ENCODE data around the gene CCDC12.

The CCDC12 gene

DNA sequence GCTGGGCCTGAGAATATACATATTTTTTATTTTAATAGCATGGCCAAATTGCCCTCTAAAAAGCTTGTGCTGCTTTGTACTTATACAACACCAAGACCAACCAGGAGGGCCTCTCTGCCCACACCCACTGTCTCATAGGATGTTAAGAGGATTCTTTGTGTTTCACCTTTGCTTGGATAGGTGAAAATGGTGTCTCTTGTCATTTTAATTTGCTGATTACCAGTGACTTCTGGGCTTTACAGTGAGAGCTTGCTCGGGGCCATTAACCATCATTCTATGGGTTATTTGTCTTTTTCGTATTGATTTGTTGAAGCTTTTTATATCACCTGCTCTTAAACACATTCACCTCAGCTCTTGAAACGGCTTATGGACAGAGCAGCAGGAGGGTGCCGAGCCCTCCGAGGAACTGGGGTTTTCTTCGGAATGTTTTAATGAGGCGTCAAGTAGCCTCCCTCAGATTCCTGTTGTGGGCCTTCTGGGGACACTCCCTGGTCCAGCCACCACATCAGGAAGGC, 88.5 kb downstream of the CCDC12 start:
- H3K9ac ChIP-seq (ENCODE audit: low read length) = no peak overlapping the region
- DNase-seq = no peak
- no peak overlapping the region for H3K27ac ChIP-seq (ENCODE audit: low read depth, low read length)
- H3K79me1 ChIP-seq (ENCODE audit: low read length) = peaks cover 3% of the 10 kb centered on the region
- no peak overlapping the region for H2BK5ac ChIP-seq (ENCODE audit: low read length)
- H3K4ac ChIP-seq (ENCODE audit: low read depth, low read length) = no peak overlapping the region
- H3K27me3 ChIP-seq (ENCODE audit: insufficient read depth, low read length, poor library complexity) = no peaks in the 10 kb centered on the region
- no peaks in the 10 kb centered on the region for H3K36me3 ChIP-seq (ENCODE audit: control insufficient read depth, insufficient read depth, low read length)
- H2BK15ac ChIP-seq (replicated peaks; ENCODE audit: low read depth) = no peak overlapping the region
- no CpG with 5 or more reads among the region's 7 CpGs for WGBS (ENCODE audit: extremely low coverage, insufficient coverage, low lambda C conversion rate)
- no peak overlapping the region for H2BK120ac ChIP-seq (ENCODE audit: low read depth, low read length)
- H4K5ac ChIP-seq (ENCODE audit: low read length) = no peak overlapping the region
- H3K4me2 ChIP-seq (ENCODE audit: low read length) = no peak overlapping the region
- H2AK5ac ChIP-seq (ENCODE audit: low read length) = no peak overlapping the region
- no peak overlapping the region for H4K8ac ChIP-seq (ENCODE audit: low read depth, low read length)
- no peak overlapping the region for H3K18ac ChIP-seq (ENCODE audit: low read length)
- no peak overlapping the region for H3K56ac ChIP-seq (ENCODE audit: low read length)
- no peak overlapping the region for H3K23ac ChIP-seq (ENCODE audit: low read length)
- H3K79me2 ChIP-seq (ENCODE audit: control insufficient read depth, insufficient read depth, low read length) = no peaks in the 10 kb centered on the region
- no peak overlapping the region for H3K4me3 ChIP-seq (ENCODE audit: low read length)
- H3K4me1 ChIP-seq (ENCODE audit: control insufficient read depth, low read depth, low read length) = peaks cover 8% of the 10 kb centered on the region

DNA sequence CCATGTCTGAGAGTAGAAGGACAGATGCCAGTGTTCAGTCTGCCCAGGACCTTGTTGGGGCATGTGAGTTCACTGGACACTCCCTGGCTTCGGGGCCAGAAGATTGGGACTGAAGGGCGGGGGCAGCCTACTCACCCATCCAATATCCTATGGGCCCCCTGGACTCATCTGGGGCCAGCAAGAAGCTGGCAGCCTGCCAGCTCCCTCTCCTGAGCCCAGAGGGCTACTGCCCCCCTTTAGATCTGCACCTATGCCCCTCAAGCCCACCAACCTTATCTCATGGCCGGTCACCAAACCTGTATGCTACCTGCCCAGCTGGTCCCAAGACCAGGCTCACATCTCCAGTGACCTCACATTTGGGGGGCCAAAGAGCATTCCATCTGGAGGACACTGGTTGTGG, 90.9 kb downstream of the CCDC12 start:
- H3K9ac ChIP-seq (ENCODE audit: low read length) = no peak overlapping the region
- no peak for DNase-seq
- H3K27ac ChIP-seq (ENCODE audit: low read depth, low read length) = no peak overlapping the region
- H2AK5ac ChIP-seq (ENCODE audit: low read length) = no peak overlapping the region
- H3K56ac ChIP-seq (ENCODE audit: low read length) = no peak overlapping the region
- H3K36me3 ChIP-seq (ENCODE audit: control insufficient read depth, insufficient read depth, low read length) = no peaks in the 10 kb centered on the region
- WGBS (ENCODE audit: extremely low coverage, insufficient coverage, low lambda C conversion rate) = no CpG with 5 or more reads among the region's 3 CpGs
- no peaks in the 10 kb centered on the region for H3K79me2 ChIP-seq (ENCODE audit: control insufficient read depth, insufficient read depth, low read length)
- H4K8ac ChIP-seq (ENCODE audit: low read depth, low read length) = no peak overlapping the region
- peaks cover 3% of the 10 kb centered on the region for H3K27me3 ChIP-seq (ENCODE audit: insufficient read depth, low read length, poor library complexity)
- peaks cover 4% of the 10 kb centered on the region for H3K4me1 ChIP-seq (ENCODE audit: control insufficient read depth, low read depth, low read length)
- no peak overlapping the region for H4K5ac ChIP-seq (ENCODE audit: low read length)
- H2BK120ac ChIP-seq (ENCODE audit: low read depth, low read length) = no peak overlapping the region
- no peak overlapping the region for H2BK15ac ChIP-seq (replicated peaks; ENCODE audit: low read depth)
- no peak overlapping the region for H3K4ac ChIP-seq (ENCODE audit: low read depth, low read length)
- no peak overlapping the region for H3K4me3 ChIP-seq (ENCODE audit: low read length)
- H3K18ac ChIP-seq (ENCODE audit: low read length) = no peak overlapping the region
- H3K4me2 ChIP-seq (ENCODE audit: low read length) = no peak overlapping the region
- H3K79me1 ChIP-seq (ENCODE audit: low read length) = no peaks in the 10 kb centered on the region
- H3K23ac ChIP-seq (ENCODE audit: low read length) = no peak overlapping the region
- H2BK5ac ChIP-seq (ENCODE audit: low read length) = no peak overlapping the region

DNA sequence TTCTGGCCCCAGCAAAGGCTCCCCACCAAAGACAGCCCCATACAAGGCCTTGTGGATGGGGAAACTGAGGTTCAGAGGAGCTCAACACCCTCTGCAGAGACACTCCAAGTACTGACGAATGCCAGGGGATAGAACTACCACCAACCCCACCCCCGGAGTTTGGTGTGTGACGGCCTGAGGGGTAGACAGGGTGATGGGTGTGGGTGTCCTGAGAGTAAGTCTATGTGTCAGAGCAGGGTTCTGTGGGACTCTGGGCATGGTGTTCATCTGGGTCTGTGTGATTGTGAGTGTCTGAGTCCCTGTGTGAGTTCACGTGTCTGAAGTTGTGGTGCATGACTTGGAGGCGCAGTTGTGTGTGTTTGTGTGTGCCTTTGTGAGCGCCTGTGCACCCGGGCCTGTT, 91.6 kb downstream of the CCDC12 start:
- no peaks in the 10 kb centered on the region for H3K79me2 ChIP-seq (ENCODE audit: control insufficient read depth, insufficient read depth, low read length)
- no peak for DNase-seq
- H3K27me3 ChIP-seq (ENCODE audit: insufficient read depth, low read length, poor library complexity) = peaks cover 3% of the 10 kb centered on the region
- no peak overlapping the region for H2BK5ac ChIP-seq (ENCODE audit: low read length)
- H3K56ac ChIP-seq (ENCODE audit: low read length) = no peak overlapping the region
- H3K36me3 ChIP-seq (ENCODE audit: control insufficient read depth, insufficient read depth, low read length) = no peaks in the 10 kb centered on the region
- H4K8ac ChIP-seq (ENCODE audit: low read depth, low read length) = no peak overlapping the region
- no peak overlapping the region for H2BK120ac ChIP-seq (ENCODE audit: low read depth, low read length)
- H3K18ac ChIP-seq (ENCODE audit: low read length) = no peak overlapping the region
- H3K79me1 ChIP-seq (ENCODE audit: low read length) = no peaks in the 10 kb centered on the region
- H4K5ac ChIP-seq (ENCODE audit: low read length) = no peak overlapping the region
- no peak overlapping the region for H3K4me2 ChIP-seq (ENCODE audit: low read length)
- H2AK5ac ChIP-seq (ENCODE audit: low read length) = no peak overlapping the region
- H2BK15ac ChIP-seq (replicated peaks; ENCODE audit: low read depth) = no peak overlapping the region
- H3K4ac ChIP-seq (ENCODE audit: low read depth, low read length) = no peak overlapping the region
- no CpG with 5 or more reads among the region's 7 CpGs for WGBS (ENCODE audit: extremely low coverage, insufficient coverage, low lambda C conversion rate)
- H3K23ac ChIP-seq (ENCODE audit: low read length) = no peak overlapping the region
- peaks cover 4% of the 10 kb centered on the region for H3K4me1 ChIP-seq (ENCODE audit: control insufficient read depth, low read depth, low read length)
- no peak overlapping the region for H3K27ac ChIP-seq (ENCODE audit: low read depth, low read length)
- H3K4me3 ChIP-seq (ENCODE audit: low read length) = no peak overlapping the region
- H3K9ac ChIP-seq (ENCODE audit: low read length) = no peak overlapping the region

DNA sequence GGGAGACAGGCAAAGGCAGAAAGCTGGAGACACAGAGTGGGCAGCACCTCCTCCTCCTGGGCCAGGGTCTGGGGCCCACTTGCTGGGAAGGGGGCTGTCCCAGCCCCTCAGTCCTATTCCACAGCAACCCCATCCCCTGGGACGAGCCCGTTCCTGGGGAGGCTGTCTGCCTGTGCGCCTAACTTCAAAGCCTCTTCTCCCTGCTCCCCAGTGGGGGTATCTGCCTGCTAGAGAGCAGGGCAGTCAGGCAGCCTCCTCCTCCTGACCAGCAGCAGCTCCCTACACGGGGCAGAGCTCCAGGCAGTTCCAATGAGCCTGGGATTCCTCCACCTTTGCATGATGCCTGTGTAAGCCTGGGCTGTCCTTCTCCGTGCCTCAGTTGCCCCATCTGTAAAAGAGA, 92.1 kb downstream of the CCDC12 start:
- Histone ChIP-seq H2BK15ac (replicated peaks; ENCODE audit: low read depth) (no peak overlapping the region), H3K4me1 (ENCODE audit: control insufficient read depth, low read depth, low read length) (peaks cover 4% of the 10 kb centered on the region), H3K18ac (ENCODE audit: low read length) (no peak overlapping the region), H3K4me3 (ENCODE audit: low read length) (no peak overlapping the region), H2BK5ac (ENCODE audit: low read length) (no peak overlapping the region), H3K27ac (ENCODE audit: low read depth, low read length) (no peak overlapping the region), H3K79me2 (ENCODE audit: control insufficient read depth, insufficient read depth, low read length) (no peaks in the 10 kb centered on the region), H3K27me3 (ENCODE audit: insufficient read depth, low read length, poor library complexity) (peaks cover 3% of the 10 kb centered on the region), H3K9ac (ENCODE audit: low read length) (no peak overlapping the region), H3K4ac (ENCODE audit: low read depth, low read length) (no peak overlapping the region), H4K5ac (ENCODE audit: low read length) (no peak overlapping the region), H3K23ac (ENCODE audit: low read length) (no peak overlapping the region), H2AK5ac (ENCODE audit: low read length) (no peak overlapping the region), H3K79me1 (ENCODE audit: low read length) (no peaks in the 10 kb centered on the region), H3K36me3 (ENCODE audit: control insufficient read depth, insufficient read depth, low read length) (no peaks in the 10 kb centered on the region), H2BK120ac (ENCODE audit: low read depth, low read length) (no peak overlapping the region), H4K8ac (ENCODE audit: low read depth, low read length) (no peak overlapping the region), H3K56ac (ENCODE audit: low read length) (no peak overlapping the region), H3K4me2 (ENCODE audit: low read length) (no peak overlapping the region)
- no CpG with 5 or more reads among the region's 5 CpGs for WGBS (ENCODE audit: extremely low coverage, insufficient coverage, low lambda C conversion rate)
- no peak for DNase-seq

DNA sequence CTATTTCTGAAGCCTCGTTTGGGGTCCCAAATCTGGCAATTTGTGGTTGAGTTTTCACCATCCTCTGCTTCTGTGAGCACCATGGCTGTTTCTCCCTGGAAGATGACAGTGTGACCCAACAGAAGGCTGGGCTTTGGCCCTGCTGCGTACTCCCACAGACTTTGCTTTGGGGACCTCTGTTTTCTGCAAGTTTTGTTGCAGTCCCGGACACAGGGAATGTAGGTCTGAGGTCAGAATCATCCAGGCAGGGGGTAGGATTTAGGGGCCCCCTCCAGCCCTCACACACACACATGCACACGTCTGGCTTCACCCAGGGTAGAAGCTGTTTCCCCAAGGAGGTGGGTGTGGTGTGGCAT, 92.7 kb downstream of the CCDC12 start:
- H3K18ac ChIP-seq (ENCODE audit: low read length) = peak overlapping the region; percentile 68
- H4K5ac ChIP-seq (ENCODE audit: low read length) = no peak overlapping the region
- no peak overlapping the region for H3K23ac ChIP-seq (ENCODE audit: low read length)
- H3K4me2 ChIP-seq (ENCODE audit: low read length) = peak overlapping the region; percentile 67
- H3K27me3 ChIP-seq (ENCODE audit: insufficient read depth, low read length, poor library complexity) = peaks cover 3% of the 10 kb centered on the region
- H2BK5ac ChIP-seq (ENCODE audit: low read length) = no peak overlapping the region
- peak overlapping the region; percentile 4 for H3K4me3 ChIP-seq (ENCODE audit: low read length)
- H2BK120ac ChIP-seq (ENCODE audit: low read depth, low read length) = no peak overlapping the region
- WGBS (ENCODE audit: extremely low coverage, insufficient coverage, low lambda C conversion rate) = no CpG with 5 or more reads among the region's 4 CpGs
- DNase-seq = no peak
- no peaks in the 10 kb centered on the region for H3K79me1 ChIP-seq (ENCODE audit: low read length)
- H3K36me3 ChIP-seq (ENCODE audit: control insufficient read depth, insufficient read depth, low read length) = no peaks in the 10 kb centered on the region
- no peak overlapping the region for H2AK5ac ChIP-seq (ENCODE audit: low read length)
- H4K8ac ChIP-seq (ENCODE audit: low read depth, low read length) = no peak overlapping the region
- H3K4me1 ChIP-seq (ENCODE audit: control insufficient read depth, low read depth, low read length) = peaks cover 7% of the 10 kb centered on the region
- no peaks in the 10 kb centered on the region for H3K79me2 ChIP-seq (ENCODE audit: control insufficient read depth, insufficient read depth, low read length)
- H3K9ac ChIP-seq (ENCODE audit: low read length) = peak overlapping the region; percentile 45
- H2BK15ac ChIP-seq (replicated peaks; ENCODE audit: low read depth) = no peak overlapping the region
- no peak overlapping the region for H3K27ac ChIP-seq (ENCODE audit: low read depth, low read length)
- H3K56ac ChIP-seq (ENCODE audit: low read length) = peak overlapping the region; percentile 65
- no peak overlapping the region for H3K4ac ChIP-seq (ENCODE audit: low read depth, low read length)

DNA sequence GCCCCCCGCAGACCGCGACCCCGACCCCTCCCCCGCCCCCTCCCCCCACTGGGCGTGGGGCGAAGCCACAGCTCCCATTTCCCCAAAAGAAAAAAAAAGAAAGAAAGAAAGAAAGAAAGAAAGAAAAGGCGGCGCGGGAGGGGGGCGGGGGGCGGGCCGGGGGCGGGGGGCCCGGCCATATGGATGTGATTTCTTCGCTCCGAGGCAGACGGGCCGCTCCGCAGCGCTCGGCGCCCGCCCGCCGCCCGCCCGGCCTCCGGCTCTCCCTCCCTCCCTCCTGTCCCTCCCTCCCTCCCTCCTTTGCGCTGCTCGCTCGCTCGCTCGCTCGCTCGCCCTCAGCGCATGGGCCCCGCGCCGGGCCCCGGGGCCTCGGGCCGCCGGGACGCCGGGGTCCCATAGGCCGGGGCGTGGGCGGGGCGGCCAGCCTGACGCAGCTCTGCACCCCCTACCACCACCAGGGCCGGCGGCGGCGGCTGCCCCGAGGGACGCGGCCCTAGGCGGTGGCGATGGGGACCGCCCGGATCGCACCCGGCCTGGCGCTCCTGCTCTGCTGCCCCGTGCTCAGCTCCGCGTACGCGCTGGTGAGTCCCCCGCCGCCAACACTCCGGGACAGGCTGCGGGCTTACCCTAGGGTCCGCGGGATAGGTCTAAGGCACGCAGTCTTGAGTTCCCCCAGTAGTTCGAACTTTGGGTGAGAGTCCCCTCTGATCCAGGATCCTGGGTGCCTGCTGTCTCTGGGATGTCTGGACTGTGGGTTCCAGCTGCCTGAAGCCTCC, 93.3 kb downstream of the CCDC12 start:
- Histone ChIP-seq H4K5ac (ENCODE audit: low read length) (no peak overlapping the region), H2BK15ac (replicated peaks; ENCODE audit: low read depth) (no peak overlapping the region), H3K4me1 (ENCODE audit: control insufficient read depth, low read depth, low read length) (peaks cover 11% of the 10 kb centered on the region), H3K56ac (ENCODE audit: low read length) (peak overlapping the region; percentile 86), H3K4ac (ENCODE audit: low read depth, low read length) (peak overlapping the region; percentile 58), H4K8ac (ENCODE audit: low read depth, low read length) (no peak overlapping the region), H3K79me2 (ENCODE audit: control insufficient read depth, insufficient read depth, low read length) (no peaks in the 10 kb centered on the region), H3K4me2 (ENCODE audit: low read length) (peak overlapping the region; percentile 67), H3K36me3 (ENCODE audit: control insufficient read depth, insufficient read depth, low read length) (no peaks in the 10 kb centered on the region), H2BK120ac (ENCODE audit: low read depth, low read length) (no peak overlapping the region), H3K9ac (ENCODE audit: low read length) (peak overlapping the region; percentile 45), H3K27ac (ENCODE audit: low read depth, low read length) (no peak overlapping the region), H3K79me1 (ENCODE audit: low read length) (no peaks in the 10 kb centered on the region), H2AK5ac (ENCODE audit: low read length) (no peak overlapping the region), H3K18ac (ENCODE audit: low read length) (peak overlapping the region; percentile 89), H3K23ac (ENCODE audit: low read length) (no peak overlapping the region), H3K27me3 (ENCODE audit: insufficient read depth, low read length, poor library complexity) (peaks cover 3% of the 10 kb centered on the region), H3K4me3 (ENCODE audit: low read length) (peak overlapping the region; percentile 4), H2BK5ac (ENCODE audit: low read length) (no peak overlapping the region)
- WGBS (ENCODE audit: extremely low coverage, insufficient coverage, low lambda C conversion rate) = no CpG with 5 or more reads among the region's 78 CpGs
- peak; percentile 58 for DNase-seq

All from mesendoderm (in vitro differentiated cells).